ENCODE data around the gene MOB3A.

The MOB3A gene

DNA sequence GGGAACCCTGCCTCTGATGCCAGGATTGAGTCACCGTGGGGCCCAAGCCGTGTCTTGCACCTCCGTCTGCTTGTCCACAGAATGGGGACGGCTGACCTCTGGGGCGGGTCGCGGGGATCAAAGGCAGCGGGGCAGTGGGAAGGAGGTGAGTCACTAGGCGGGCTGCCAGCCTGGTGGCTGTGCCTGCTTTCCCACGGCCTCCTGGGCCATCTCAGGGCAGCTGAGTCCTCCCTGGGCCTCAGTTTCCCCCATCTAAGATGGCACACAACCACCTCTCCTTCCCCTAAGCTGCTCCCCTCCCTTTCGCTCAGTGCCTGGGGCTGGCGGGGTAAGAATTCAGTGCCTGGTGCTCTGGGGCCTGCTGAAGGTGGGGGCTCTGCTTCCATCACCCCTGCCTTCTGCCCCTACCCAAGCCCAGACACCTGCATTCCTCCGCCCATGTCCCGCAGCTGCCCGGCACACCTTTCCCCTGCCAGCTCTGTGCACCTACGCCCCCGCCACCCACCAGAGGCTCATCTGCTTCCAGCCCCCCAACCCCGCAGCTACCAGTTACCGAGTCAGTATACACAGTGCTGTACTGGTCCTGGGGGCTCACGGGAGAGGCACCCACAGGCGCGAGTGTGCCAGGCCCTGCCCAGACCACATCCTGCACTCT lies 48.5 kb downstream of the MOB3A start:
- peak in 2 of 56 donors; percentile 26 to 30 for DNase-seq

DNA sequence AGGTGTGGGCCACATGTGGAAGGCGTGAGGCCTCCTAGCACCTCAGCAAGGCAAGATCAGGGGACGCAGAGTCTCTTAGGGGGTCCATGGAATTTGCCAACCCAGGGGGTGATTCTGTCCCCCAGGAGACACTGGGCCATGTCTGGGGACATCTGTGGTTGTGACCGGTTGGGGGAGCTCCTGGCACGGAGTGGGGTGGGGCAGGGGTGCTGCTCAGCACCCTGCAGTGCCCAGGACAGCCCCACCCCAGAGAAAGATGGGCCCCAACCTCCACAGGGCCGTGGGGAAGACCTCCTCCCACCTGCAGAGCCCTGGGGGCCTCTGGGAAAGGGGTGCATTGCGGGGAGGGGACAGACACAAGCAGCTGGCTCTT lies 49.1 kb downstream of the MOB3A start:
- no peak for DNase-seq

GRCh38 chr19:2046046-2046907 lies 49.8 kb downstream of the MOB3A start:
- no peak for DNase-seq

GRCh38 chr19:2045501-2046045 lies 50.6 kb downstream of the MOB3A start:
- DNase-seq = no peak

DNA sequence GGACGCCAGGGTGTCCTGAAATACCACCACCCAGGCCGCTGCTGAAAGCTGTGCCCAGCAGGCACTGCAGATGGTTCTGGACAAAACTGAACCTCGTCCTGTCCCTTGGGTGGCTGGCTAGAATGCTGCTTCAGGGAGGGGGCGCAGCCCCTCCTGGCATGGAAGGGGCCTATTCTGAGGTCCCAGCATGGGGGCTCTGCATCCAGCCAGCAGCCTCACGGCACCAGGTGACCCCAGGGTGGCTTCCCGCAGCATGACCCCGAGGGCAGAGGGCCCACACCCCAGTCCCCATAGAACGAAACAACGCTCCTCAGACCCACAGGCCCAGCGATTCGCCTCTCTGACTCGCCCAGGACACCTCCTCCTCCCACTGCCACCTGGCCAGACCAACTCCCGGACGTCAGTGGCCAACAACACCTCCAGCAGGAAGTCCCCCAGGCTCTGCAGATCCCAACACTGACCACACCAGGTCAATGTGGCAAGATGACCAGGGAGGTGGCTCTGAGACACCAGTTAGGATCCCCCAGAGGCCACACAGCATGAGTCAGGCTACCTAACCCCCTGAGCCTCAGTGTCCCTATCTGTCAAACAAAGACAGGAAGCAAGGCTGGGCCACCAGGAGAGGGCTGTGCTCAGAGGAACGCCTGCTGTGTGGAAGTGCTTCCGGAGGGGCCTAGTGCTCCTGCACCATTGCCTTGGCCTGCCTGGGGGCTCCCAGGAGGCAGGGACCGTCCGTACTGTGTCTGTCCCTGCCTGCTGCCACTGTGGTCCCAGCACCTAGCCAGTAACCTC lies 51.2 kb downstream of the MOB3A start:
- DNase-seq = no peak

DNA sequence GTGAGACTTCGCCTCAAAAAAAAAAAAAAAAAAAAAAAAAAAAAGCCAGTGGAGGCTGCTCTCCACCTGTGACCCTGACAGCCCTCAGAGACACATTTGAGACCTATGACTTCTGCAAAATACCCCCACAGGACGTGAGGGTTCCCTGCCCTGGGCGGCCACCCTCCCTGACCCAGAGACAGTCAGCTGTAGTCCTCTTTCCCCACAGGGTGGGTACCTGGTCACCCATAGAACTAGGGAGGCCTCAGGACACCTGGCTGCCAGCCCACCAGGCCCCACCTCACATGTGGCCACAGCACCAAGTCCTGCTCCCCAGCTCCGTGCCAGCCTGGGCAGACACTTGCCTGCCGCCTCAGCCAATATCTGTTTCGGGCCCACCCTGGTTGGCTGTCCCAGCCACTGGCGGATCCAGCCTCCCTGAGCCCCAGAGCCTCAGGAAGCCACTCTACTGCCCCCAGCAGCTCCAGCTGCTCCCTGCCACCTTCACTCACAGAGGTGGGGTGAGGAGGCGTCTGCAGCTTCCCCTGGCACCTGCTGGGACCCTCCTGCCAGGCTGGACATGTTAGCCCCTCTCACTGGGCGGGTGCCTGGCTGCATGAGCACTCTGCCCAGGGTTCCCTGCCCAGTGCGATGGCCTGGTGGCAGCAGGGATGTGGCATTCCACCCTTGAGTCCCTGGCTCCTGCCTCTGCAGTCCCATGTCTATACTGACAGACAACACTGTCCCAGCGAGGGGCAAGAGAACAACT lies 52.0 kb downstream of the MOB3A start:
- no peak for DNase-seq

DNA sequence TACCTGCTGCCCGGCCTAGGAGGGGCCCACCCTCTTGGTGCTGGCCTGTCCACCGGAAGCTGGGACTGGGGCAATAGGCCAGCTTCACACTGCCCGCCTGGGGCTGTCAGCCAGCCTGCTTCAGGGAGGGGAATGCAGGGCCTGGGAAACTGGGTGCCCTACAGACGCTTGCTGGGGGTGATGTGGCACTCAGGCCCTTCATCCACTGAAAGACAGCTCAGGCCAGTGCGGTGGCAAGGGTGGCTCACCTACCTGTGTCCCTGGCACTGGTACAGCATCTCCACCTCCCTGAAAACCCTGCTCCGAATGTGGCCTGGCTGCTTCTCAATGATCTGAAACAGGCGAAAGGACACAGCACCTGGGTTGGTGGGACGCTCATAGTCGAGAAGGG lies 52.9 kb downstream of the MOB3A start:
- peak in 11 of 56 donors; percentile 6 to 38 (median 25) for DNase-seq

GRCh38 chr19:2042485-2043250 lies 53.5 kb downstream of the MOB3A start:
- DNase-seq = peak in 9 of 56 donors; percentile 34 to 69 (median 58)

DNA sequence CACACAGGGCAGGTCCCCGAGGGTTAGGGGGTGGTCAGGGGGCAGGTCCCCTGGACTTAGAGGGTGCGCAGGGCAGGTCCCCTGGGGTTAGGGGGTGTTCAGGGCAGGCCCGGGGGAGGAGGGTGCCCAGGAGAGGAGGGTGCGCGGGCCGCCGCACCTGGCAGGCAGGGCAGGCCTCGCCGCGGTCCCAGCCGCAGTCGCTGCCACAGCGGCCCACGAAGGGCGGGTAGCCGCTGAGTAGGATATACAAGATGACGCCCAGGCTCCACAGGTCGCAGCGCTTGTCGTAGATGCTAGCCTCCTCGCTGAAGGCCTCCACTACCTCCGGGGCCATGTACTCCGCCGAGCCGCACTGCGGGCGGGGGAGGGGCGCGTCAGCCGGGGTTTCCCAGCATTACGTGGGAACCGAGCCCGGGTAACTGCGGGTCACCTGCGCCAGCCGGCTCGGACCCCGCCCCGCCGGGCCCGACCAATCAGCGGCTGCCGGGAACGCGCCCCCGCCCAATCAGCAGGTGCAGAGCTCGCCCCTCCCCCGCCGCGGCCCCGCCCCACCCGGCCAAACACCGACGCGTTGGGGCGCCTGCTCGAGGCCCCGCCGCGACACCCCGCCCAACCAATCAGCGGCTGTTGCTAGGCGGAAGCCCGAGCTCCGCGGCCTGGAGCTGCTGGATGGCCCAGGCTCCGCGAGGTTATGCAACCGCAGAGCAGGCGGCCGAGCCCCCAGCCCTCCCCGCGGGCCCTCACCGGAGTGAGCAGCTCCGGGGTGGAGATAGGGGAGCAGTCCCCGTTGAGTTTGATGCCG lies 54.2 kb downstream of the MOB3A start:
- DNase-seq = peak; percentile 72 to 98 (median 95)

- no peak for DNase-seq
These were observed 54.8 kb downstream of the MOB3A start for GRCh38 chr19:2041433-2041682.

DNA sequence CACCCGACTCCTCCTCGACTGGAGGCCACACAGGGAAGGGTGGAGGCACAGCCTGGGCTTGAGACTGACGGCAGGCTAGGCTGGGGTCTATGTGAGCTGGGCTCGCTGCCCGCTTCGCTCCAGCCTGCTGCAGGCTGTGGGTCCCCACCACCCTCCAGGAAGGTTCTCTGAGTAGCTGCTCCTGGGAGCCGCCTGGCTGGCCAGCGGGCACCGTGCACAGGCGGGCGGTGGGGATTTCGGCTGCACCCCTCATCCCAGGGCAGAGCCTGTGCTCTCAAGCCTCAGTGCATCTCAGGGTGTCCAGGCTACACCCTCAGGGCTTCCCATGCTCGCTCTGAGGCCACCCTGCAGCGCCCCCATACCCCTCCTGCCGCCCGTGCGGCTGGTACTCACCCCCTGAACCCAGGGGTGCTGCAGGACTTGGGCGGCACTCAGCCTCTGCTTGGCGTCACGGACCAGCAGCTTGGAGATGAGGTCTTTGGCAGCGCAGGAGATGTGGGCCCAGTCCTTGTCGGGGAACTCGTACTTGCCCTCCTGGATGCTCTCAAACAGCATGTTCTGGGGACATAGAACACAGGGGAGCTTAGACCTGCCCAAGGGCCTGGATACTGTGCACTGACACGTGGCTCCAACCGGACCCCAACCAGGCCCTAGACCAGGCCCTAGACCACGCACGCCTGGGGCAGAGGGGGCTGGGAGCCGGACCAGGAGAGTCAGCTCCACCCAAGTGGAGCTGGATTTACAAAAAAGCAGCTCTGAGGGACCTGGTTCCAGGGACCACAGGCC lies 55.3 kb downstream of the MOB3A start:
- no peak for DNase-seq

GRCh38 chr19:2039959-2040646 lies 56.0 kb downstream of the MOB3A start:
- DNase-seq = no peak

- DNase-seq = no peak
These were observed 56.8 kb downstream of the MOB3A start for GRCh38 chr19:2039089-2039958.

DNA sequence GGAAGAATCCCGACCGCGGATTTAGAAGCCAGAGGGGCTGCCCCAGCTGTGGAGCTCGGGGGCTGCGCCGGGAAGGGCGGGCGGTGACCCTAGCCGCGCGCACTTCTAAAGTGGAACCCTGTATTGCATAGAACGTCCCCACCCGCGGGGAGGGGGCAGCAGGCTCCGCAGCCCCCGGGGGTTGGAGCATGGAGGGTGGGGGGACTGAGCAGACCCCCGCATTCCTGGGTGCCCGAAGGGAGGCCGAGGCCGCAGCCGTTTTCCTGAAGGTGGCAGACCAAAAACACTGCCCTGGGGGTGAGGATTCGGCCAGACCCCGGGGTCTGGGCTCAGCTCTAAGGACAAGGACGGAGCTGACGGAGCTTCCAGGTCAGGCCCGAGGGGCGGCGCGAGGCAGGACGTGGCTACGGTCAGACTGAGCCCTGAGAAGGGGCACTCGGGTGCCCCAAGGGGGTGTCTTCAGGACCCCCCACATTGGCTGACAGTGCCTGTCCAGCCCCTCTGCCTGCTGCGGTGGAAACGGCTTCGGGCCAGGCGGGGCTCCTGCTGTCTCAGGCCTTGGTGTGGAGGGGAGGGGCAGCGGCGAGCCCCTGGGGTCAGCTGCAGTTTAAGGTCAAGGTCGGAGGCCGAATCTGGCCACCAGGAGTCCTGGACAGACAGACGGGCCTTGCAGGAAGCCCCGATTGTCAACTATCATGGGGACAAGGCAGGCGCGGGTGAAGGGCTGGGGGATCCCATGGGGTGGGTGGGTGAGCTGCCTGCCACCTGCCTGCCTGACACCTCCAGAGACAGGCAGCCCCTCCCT lies 57.6 kb downstream of the MOB3A start:
- no peak for DNase-seq

- no peak for DNase-seq
These were observed 58.4 kb downstream of the MOB3A start for GRCh38 chr19:2037651-2038255.

DNA sequence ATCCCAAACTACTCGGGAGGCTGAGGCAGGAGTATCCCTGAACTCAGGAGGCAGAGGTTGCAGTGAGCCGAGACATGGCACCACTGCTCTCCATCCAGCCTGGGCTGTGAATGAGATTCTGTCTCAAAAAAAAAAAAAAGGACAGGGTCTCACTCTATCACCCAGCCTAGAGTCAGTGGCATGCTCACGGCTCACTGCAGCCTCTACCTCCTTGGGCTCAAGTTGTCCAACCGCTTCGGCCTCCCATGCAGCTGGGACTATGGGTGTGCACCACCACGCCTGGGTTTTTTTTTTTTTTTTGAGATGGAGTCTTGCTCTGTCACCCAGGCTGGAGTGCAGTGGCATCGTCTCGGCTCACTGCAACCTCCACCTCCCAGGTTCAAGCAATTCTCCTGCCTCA lies 59.7 kb downstream of the MOB3A start:
- no peak for DNase-seq
